K562 (cell line): Measurements from ENCODE around the gene SST. TPM values are rescaled to one million over a fixed set of nuclear protein-coding genes. Genes with fewer than 3 reads are reported as not detected.

ENCODE experiments used
- ATAC-seq: fragments of 200-7000 bp; cut with Tn5 transposase; 3 replicates; pipeline ENCODE4 v1.9.1; 2020; ENCODE audit warnings: moderate library complexity
- BruUV-seq: library from RNA; stranded (reverse); fragments of 400-500 nt; replicated peaks from 2 replicates; lab custom pipeline; 2021; lab: Mats Ljungman, UMichigan
- CTCF ChIA-PET: fragments of 300-600 bp; formaldehyde crosslinking; extraction: SDS; loops from one replicate; lab custom pipeline; 2021; ENCODE audit warnings: low intra/inter-chr PET ratio; lab: Yijun Ruan, JAX
- POLR2A ChIA-PET: fragments of 300-600, 350-650 bp; sonication (Branson Sonifier 250); formaldehyde crosslinking; extraction: SDS; loops from one replicate; lab custom pipeline; 2021; ENCODE audit warnings: antibody characterized with exemption, inconsistent platforms; lab: Yijun Ruan, JAX
- DNase-seq, 4 experiments: peaks; one replicate each; pipeline versions ENCODE4 v3.0.0 to v3.0.0-alpha.2; 2011 to 2018; ENCODE audit warnings: low spot score in 3 of 4, mixed read lengths in 3 of 4; ENCODE audit errors: extremely low read depth in 1 of 4
- FAIRE-seq: peaks from 2 replicates; lab custom pipeline; 2011; peaks lifted over from hg19 to GRCh38; lab: Jason Lieb, UNC
- H2AFZ ChIP-seq: 2 replicates; pipeline ENCODE4 v1.6.0; 2011; ENCODE audit warnings: low read depth, low read length, control low read depth, inconsistent platforms
- H3K27ac ChIP-seq: fragments of 200-600 bp; 3 replicates; pipeline ENCODE4 v1.8.0; 2011; ENCODE audit warnings: low read depth, mild to moderate bottlenecking, control low read depth, inconsistent platforms, low read length, moderate library complexity, mixed read lengths; ENCODE audit errors: extremely low read depth
- H3K27me3 ChIP-seq, 2 experiments: fragments of 300-600 bp in 1 of 2; 2 replicates in 1 of 2; 3 replicates in 1 of 2; pipeline versions ENCODE4 v1.6.0 to v1.8.0; 2011; ENCODE audit warnings: inconsistent platforms in 2 of 2, low read length in 2 of 2, mild to moderate bottlenecking in 1 of 2, mixed read lengths in 1 of 2, moderate library complexity in 1 of 2; ENCODE audit not compliant: control insufficient read depth in 2 of 2, insufficient read depth in 2 of 2
- H3K36me3 ChIP-seq: fragments of 300-600 bp; 3 replicates; pipeline ENCODE4 v1.8.0; 2011; ENCODE audit warnings: mild to moderate bottlenecking, low read length, inconsistent platforms; ENCODE audit not compliant: control insufficient read depth, insufficient read depth
- H3K4me1 ChIP-seq, 2 experiments: fragments of 200-600 bp in 1 of 2; replicated peaks in 1 of 2; 2 replicates in 1 of 2; 3 replicates in 1 of 2; pipeline versions ENCODE4 v1.5.1 to v1.8.0; 2011; ENCODE audit warnings: inconsistent platforms in 2 of 2, low read length in 2 of 2, mild to moderate bottlenecking in 1 of 2, mixed read lengths in 1 of 2, moderate library complexity in 1 of 2; ENCODE audit not compliant: control insufficient read depth in 2 of 2, insufficient read depth in 2 of 2
- H3K4me2 ChIP-seq: 2 replicates; pipeline ENCODE4 v1.6.1; 2011; ENCODE audit warnings: low read length, control low read depth, inconsistent platforms, mixed read lengths; ENCODE audit not compliant: insufficient read depth
- H3K4me3 ChIP-seq: fragments of 200-600 bp; sonication (generic), shearing (Covaris generic); 2 replicates; pipeline ENCODE4 v1.5.1; 2016; ENCODE audit warnings: control low read depth, inconsistent platforms
- H3K79me2 ChIP-seq: fragments of 200-600 bp; 3 replicates; pipeline ENCODE4 v1.8.0; 2011; ENCODE audit warnings: low read length, inconsistent platforms; ENCODE audit not compliant: control insufficient read depth, insufficient read depth
- H3K9ac ChIP-seq, 2 experiments: 2 replicates each; pipeline versions ENCODE4 v1.6.0 to v1.6.1; 2011; ENCODE audit warnings: low read depth in 2 of 2, low read length in 2 of 2, control low read depth in 1 of 2, inconsistent platforms in 1 of 2, mild to moderate bottlenecking in 1 of 2, mixed read lengths in 1 of 2; ENCODE audit not compliant: insufficient read depth in 1 of 2
- H3K9me1 ChIP-seq: one replicate; pipeline ENCODE4 v1.6.0; 2011; ENCODE audit warnings: inconsistent platforms, mild to moderate bottlenecking, low read length, moderate library complexity; ENCODE audit not compliant: control insufficient read depth, insufficient read depth
- H3K9me3 ChIP-seq: replicated peaks from 2 replicates; pipeline ENCODE4 v1.5.1; 2011; ENCODE audit warnings: low read depth, low read length, inconsistent platforms; ENCODE audit not compliant: control insufficient read depth, insufficient read depth
- H4K20me1 ChIP-seq: replicated peaks from 2 replicates; pipeline ENCODE4 v1.6.1; 2011; ENCODE audit warnings: low read length, inconsistent platforms, mixed read lengths; ENCODE audit not compliant: control insufficient read depth, insufficient read depth
- HMG20B ChIP-seq: fragments of 250-450 bp; sonication (Bioruptor Pico); IDR thresholded peaks from 2 replicates; pipeline ENCODE4 v1.5.0; 2021; ENCODE audit warnings: mild to moderate bottlenecking
- LCOR ChIP-seq: sonication (generic); formaldehyde crosslinking; IDR thresholded peaks from 2 replicates; pipeline ENCODE4 v1.8.0; 2022; ENCODE audit warnings: mild to moderate bottlenecking, missing genetic modification reagents
- POLR3G ChIP-seq: IDR thresholded peaks from 2 replicates; pipeline ENCODE4 v1.6.1; 2011; ENCODE audit not compliant: insufficient read length, insufficient replicate concordance; ENCODE audit errors: extremely low read depth
- RAD21 ChIP-seq, 2 experiments: fragments of 250-450 bp in 1 of 2; fragments of 450-650 bp in 1 of 2; sonication (Bioruptor Pico) in 1 of 2; formaldehyde crosslinking in 1 of 2; IDR thresholded peaks in 1 of 2; conservative IDR thresholded peaks in 1 of 2; 2 replicates each; pipeline versions ENCODE4 v1.4.0 to v1.8.0; 2020 to 2022; ENCODE audit warnings: mild to moderate bottlenecking in 2 of 2, moderate library complexity in 1 of 2
- RBM14 ChIP-seq: fragments of 200-400 bp; formaldehyde crosslinking; IDR thresholded peaks from 2 replicates; pipeline ENCODE4 v1.6.1; 2018; ENCODE audit warnings: low read depth, mild to moderate bottlenecking, low read length, moderate library complexity, borderline replicate concordance; ENCODE audit not compliant: insufficient read depth
- SAFB2 ChIP-seq: fragments of 200-400 bp; formaldehyde crosslinking; IDR thresholded peaks from 2 replicates; pipeline ENCODE4 v1.6.1; 2018; ENCODE audit warnings: borderline replicate concordance, low read length, low read depth, moderate library complexity; ENCODE audit not compliant: severe bottlenecking
- SIN3B ChIP-seq: fragments of 450-650 bp; IDR thresholded peaks from 2 replicates; pipeline ENCODE4 v1.6.1; 2017; ENCODE audit warnings: low read depth, mild to moderate bottlenecking, moderate library complexity
- SLC30A9 ChIP-seq: fragments of 250-450 bp; sonication (Bioruptor Pico); IDR thresholded peaks from 2 replicates; pipeline ENCODE4 v1.8.0; 2022; ENCODE audit warnings: mild to moderate bottlenecking, moderate library complexity
- STAT5B ChIP-seq: fragments of 250-450 bp; sonication (Bioruptor Pico); IDR thresholded peaks from 2 replicates; pipeline ENCODE4 v1.8.0; 2021; ENCODE audit warnings: mild to moderate bottlenecking, inconsistent platforms
- TCF7 ChIP-seq: sonication (generic); IDR thresholded peaks from 2 replicates; pipeline ENCODE4 v1.6.1; 2016; ENCODE audit warnings: antibody characterized with exemption, borderline replicate concordance
- ZNF140 ChIP-seq: fragments of 250-450 bp; sonication (Bioruptor Pico); IDR thresholded peaks from 2 replicates; pipeline ENCODE4 v1.8.0; 2021; ENCODE audit warnings: moderate library complexity, mild to moderate bottlenecking, inconsistent platforms
- ZNF232 ChIP-seq: sonication (generic); formaldehyde crosslinking; IDR thresholded peaks from 2 replicates; pipeline ENCODE4 v1.8.0; 2022; ENCODE audit warnings: mild to moderate bottlenecking, missing genetic modification reagents
- ZNF75A ChIP-seq: fragments of 450-650 bp; formaldehyde crosslinking; IDR thresholded peaks from 2 replicates; pipeline ENCODE4 v1.4.0; 2020; ENCODE audit warnings: mild to moderate bottlenecking
- ZNF76 ChIP-seq: fragments of 250-450 bp; sonication (Bioruptor Pico); IDR thresholded peaks from 2 replicates; pipeline ENCODE4 v1.4.0; 2020; ENCODE audit warnings: mild to moderate bottlenecking, moderate library complexity, borderline replicate concordance
- ZSCAN32 ChIP-seq: fragments of 450-650 bp; formaldehyde crosslinking; IDR thresholded peaks from 2 replicates; pipeline ENCODE4 v1.4.0; 2020; ENCODE audit warnings: mild to moderate bottlenecking, moderate library complexity
- WGBS: fragments of 100-300 bp; shearing (Covaris generic); methylation state at CpG from one replicate; pipeline ENCODE4 v1.1.6; 2016; ENCODE audit warnings: low coverage, mixed read lengths; ENCODE audit not compliant: insufficient coverage; ENCODE audit errors: missing lambda C conversion rate; 5-methylcytosine and 5-hydroxymethylcytosine counted together
- in situ Hi-C: fragments of 300-500 bp; cut with MboI; formaldehyde crosslinking; loops from 4 replicates; pipeline ENCODE4 v1.15.0; 2018; ENCODE audit warnings: inconsistent platforms, mixed read lengths
- intact Hi-C: fragments of 100-400 bp; cut with micrococcal nuclease; formaldehyde crosslinking; loops from 2 replicates; pipeline ENCODE4 v1.14.2; 2022
- polyA plus RNA-seq, 8 experiments: library from polyadenylated mRNA; depleted of rRNA in 4 of 8; stranded (reverse) in 5 of 8; unstranded in 3 of 8; fragments of >200 nt; fragmentation: Nextera tagmentation in 2 of 8; fragmentation: Illumina TruSeq in 1 of 8; extraction: Ambion mirVana in 2 of 8; extraction: Trizol in 1 of 8; gene quantifications; 2 replicates each; pipeline versions ENCODE4 v1.2.1 to v1.2.3, GENCODE V29; 2011 to 2014; ENCODE audit warnings: inconsistent platforms in 1 of 8, missing spikeins in 1 of 8
- total RNA-seq, 7 experiments: library from RNA; depleted of rRNA in 6 of 7; stranded (reverse); fragments of >200 nt in 6 of 7; fragmentation: Illumina TruSeq in 2 of 7; extraction: Trizol in 2 of 7; gene quantifications; 2 replicates each; pipeline versions ENCODE4 v1.2.1 to v1.2.3, GENCODE V29; 2011 to 2021; ENCODE audit warnings: low replicate concordance in 1 of 7
- TF ChIP-seq, protein P1 (sequence below): fragments of 450-650 bp; IDR thresholded peaks from 2 replicates; pipeline ENCODE4 v1.6.1; 2014; ENCODE audit warnings: low read depth, mild to moderate bottlenecking, moderate library complexity, borderline replicate concordance

Gene SST
- total and polyA plus RNA-seq, 9 of the 15 experiments (the other 6 are each of a cell fraction or from before 2014, with no cell fraction given), result not detected

DNA sequence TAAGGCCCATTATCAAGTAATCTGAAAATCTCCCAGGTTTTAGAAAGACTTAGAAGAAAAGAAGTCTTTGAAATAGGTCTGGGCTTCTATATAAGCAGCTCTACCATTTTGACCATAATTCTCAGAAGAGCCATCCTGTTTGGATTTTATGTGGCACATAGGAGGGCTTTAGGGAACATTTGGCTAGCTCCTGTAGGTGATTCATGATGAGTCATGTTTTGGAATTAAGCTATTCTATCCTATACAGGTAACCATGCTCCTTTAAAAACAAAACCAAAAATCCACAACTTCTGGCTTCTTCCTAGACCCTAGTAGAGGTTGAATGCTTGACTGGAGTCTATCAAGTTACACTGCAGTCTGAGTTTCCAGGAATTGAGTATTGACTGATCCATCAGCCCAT lies 8.9 kb downstream of the SST start:
- Histone ChIP-seq H3K9me3 (no peaks in the 10 kb centered on the region), H3K4me1 (no peaks in the 10 kb centered on the region), H2AFZ (no peak overlapping the region), H3K27ac (no peak overlapping the region), H3K36me3 (no peaks in the 10 kb centered on the region), H3K4me3 (no peak overlapping the region), H3K4me2 (no peak overlapping the region), H3K9ac (no peak overlapping the region), H3K79me2 (no peaks in the 10 kb centered on the region), H3K9me1 (no peaks in the 10 kb centered on the region), H4K20me1 (no peaks in the 10 kb centered on the region; the same call in 1 of the 2 replicates), H3K27me3 (no peaks in the 10 kb centered on the region)
- BruUV-seq, result no TSS peak
- TF ChIP-seq HMG20B (CRISPR knock-in tag), result no peak
- ChIA-PET CTCF (no interaction called here), POLR2A (interaction anchor here (1.0 kb wide), 1 partner anchor 9 kb away, joined by 3 read pairs; no protein-coding TSS in a partner anchor)
- in situ Hi-C loops (no loop called here), intact Hi-C loops (no loop called here)
- DNase-seq, result no peak
- no peak for ATAC-seq
- no peak for FAIRE-seq

- no peaks in the 10 kb centered on the region for H3K4me1 ChIP-seq
- no peak overlapping the region for H3K9ac ChIP-seq
- TF ChIP-seq SIN3B (no peak), ZNF75A (CRISPR knock-in tag) (no peak), SAFB2 (no peak), TCF7 (no peak), ZNF232 (CRISPR knock-in tag) (no peak), RAD21 (CRISPR knock-in tag; conservative IDR thresholded peaks at IDR 0.05 in 1 of 2, IDR thresholded peaks at IDR 0.05 in 1 of 2) (no peak), POLR3G (no peak), ZNF140 (CRISPR knock-in tag) (no peak), SLC30A9 (CRISPR knock-in tag) (no peak), RBM14 (no peak), STAT5B (no peak), ZNF76 (CRISPR knock-in tag) (no peak), ZSCAN32 (CRISPR knock-in tag) (no peak), LCOR (CRISPR knock-in tag) (no peak)
- TF ChIP-seq, protein P1, sequence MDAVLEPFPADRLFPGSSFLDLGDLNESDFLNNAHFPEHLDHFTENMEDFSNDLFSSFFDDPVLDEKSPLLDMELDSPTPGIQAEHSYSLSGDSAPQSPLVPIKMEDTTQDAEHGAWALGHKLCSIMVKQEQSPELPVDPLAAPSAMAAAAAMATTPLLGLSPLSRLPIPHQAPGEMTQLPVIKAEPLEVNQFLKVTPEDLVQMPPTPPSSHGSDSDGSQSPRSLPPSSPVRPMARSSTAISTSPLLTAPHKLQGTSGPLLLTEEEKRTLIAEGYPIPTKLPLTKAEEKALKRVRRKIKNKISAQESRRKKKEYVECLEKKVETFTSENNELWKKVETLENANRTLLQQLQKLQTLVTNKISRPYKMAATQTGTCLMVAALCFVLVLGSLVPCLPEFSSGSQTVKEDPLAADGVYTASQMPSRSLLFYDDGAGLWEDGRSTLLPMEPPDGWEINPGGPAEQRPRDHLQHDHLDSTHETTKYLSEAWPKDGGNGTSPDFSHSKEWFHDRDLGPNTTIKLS, result no peak
- H3K4me3 ChIP-seq, result no peak overlapping the region
- in situ Hi-C loops (no loop called here), intact Hi-C loops (no loop called here)
- no peak overlapping the region for H3K4me2 ChIP-seq
- no peak for DNase-seq
- ChIA-PET POLR2A (interaction anchor here (0.6 kb wide), 1 partner anchor 133 kb away, joined by 4 read pairs; no protein-coding TSS in a partner anchor), CTCF (no interaction called here)
- no peaks in the 10 kb centered on the region for H3K36me3 ChIP-seq
- WGBS, result 0% methylated on average over 2 of the region's 2 CpGs
- H2AFZ ChIP-seq, result no peak overlapping the region
- no peaks in the 10 kb centered on the region for H3K79me2 ChIP-seq
- BruUV-seq, result no TSS peak
- ATAC-seq, result no peak
- no peaks in the 10 kb centered on the region for H3K9me1 ChIP-seq
- no peaks in the 10 kb centered on the region for H3K27me3 ChIP-seq
- no peaks in the 10 kb centered on the region for H3K9me3 ChIP-seq
- no peak overlapping the region for H3K27ac ChIP-seq
- FAIRE-seq, result no peak
- no peaks in the 10 kb centered on the region; the same call in 1 of the 2 replicates for H4K20me1 ChIP-seq
These were observed 18.9 kb downstream of the SST start for GRCh38 chr3:187651282-187651681.
